Sigmoid colon (tissue), 7 donors: ENCODE measurements around the gene TNNI2. TPM values are rescaled to one million over a fixed set of nuclear protein-coding genes. Genes with fewer than 3 reads are reported as not detected.

Experiments
- DNase-seq: peaks from one replicate; pipeline ENCODE4 v3.0.0-alpha.2; 2019
- H3K27ac ChIP-seq, 4 donors: fragments of 200-600 bp; sonication (generic); one replicate each; pipeline ENCODE4 v1.5.1; 2016 to 2019; ENCODE audit warnings: mild to moderate bottlenecking in 1 of 4
- H3K27me3 ChIP-seq, 3 donors: fragments of 200-600 bp; sonication (generic); one replicate each; pipeline ENCODE4 v1.5.1; 2019; ENCODE audit warnings: mild to moderate bottlenecking in 1 of 3
- H3K36me3 ChIP-seq, 4 donors: fragments of 200-600 bp; sonication (generic); one replicate each; pipeline ENCODE4 v1.5.1; 2016 to 2019
- H3K4me1 ChIP-seq, 4 donors: fragments of 200-600 bp; sonication (generic); one replicate each; pipeline ENCODE4 v1.5.1; 2017 to 2019
- H3K4me3 ChIP-seq, 4 donors: fragments of 200-600 bp; sonication (generic); one replicate each; pipeline ENCODE4 v1.5.1; 2017 to 2019; ENCODE audit warnings: mild to moderate bottlenecking in 2 of 4, moderate library complexity in 1 of 4
- H3K9me3 ChIP-seq, 4 donors: fragments of 200-600 bp in 3 of 4; sonication (generic) in 3 of 4; one replicate each; pipeline versions ENCODE4 v1.5.1 to v1.6.1; 2013 to 2019
- EP300 ChIP-seq, 4 donors: sonication (generic); formaldehyde crosslinking; IDR thresholded peaks; one replicate each; pipeline ENCODE4 v1.6.1; 2017; ENCODE audit warnings: antibody characterized with exemption in 4 of 4
- POLR2A ChIP-seq, 2 donors: fragments of 450-650 bp; IDR thresholded peaks; one replicate each; pipeline ENCODE4 v1.6.1; 2016; ENCODE audit warnings: antibody characterized with exemption in 2 of 2, mild to moderate bottlenecking in 2 of 2, moderate library complexity in 2 of 2
- POLR2AphosphoS5 ChIP-seq, 4 donors: sonication (generic); formaldehyde crosslinking; IDR thresholded peaks; one replicate each; pipeline ENCODE4 v1.6.1; 2017; ENCODE audit warnings: antibody characterized with exemption in 4 of 4
- WGBS, 2 donors: extraction: QIAGEN DNeasy Blood & Tissue Kit; methylation state at CpG; one replicate each; pipeline ENCODE4 v1.1.7; 2013; 5-methylcytosine and 5-hydroxymethylcytosine counted together
- intact Hi-C: fragments of 100-400 bp; cut with DNase I; formaldehyde crosslinking; loops from one replicate; pipeline ENCODE4 v1.15.1; 2023
- polyA plus RNA-seq, 3 donors: library from polyadenylated mRNA; stranded (reverse); fragments of 200-250 nt; gene quantifications; one replicate each; pipeline ENCODE4 v1.2.3, GENCODE V29; 2013
- total RNA-seq, 4 donors: library from RNA; depleted of rRNA; stranded (reverse); fragments of >200 nt; gene quantifications; one replicate each; pipeline ENCODE4 v1.1.0, GENCODE V29; 2016
- TF ChIP-seq, protein P1 (sequence below), 4 experiments: fragments of 450-650 bp in 3 of 4; fragments of 200-600 bp in 1 of 4; IDR thresholded peaks; one replicate each; pipeline ENCODE4 v1.5.1; 2016 to 2019; ENCODE audit warnings: antibody characterized with exemption in 4 of 4, mild to moderate bottlenecking in 3 of 4, moderate library complexity in 2 of 4
- donor health status: healthy with polysubstance abuse.
- donor health status: Bipolar disorder and iron deficiency.
- donor health status: healthy.

Gene TNNI2
- total and polyA plus RNA-seq, 7 donors, result 1.7 to 2.4 TPM; not detected in 5

DNA sequence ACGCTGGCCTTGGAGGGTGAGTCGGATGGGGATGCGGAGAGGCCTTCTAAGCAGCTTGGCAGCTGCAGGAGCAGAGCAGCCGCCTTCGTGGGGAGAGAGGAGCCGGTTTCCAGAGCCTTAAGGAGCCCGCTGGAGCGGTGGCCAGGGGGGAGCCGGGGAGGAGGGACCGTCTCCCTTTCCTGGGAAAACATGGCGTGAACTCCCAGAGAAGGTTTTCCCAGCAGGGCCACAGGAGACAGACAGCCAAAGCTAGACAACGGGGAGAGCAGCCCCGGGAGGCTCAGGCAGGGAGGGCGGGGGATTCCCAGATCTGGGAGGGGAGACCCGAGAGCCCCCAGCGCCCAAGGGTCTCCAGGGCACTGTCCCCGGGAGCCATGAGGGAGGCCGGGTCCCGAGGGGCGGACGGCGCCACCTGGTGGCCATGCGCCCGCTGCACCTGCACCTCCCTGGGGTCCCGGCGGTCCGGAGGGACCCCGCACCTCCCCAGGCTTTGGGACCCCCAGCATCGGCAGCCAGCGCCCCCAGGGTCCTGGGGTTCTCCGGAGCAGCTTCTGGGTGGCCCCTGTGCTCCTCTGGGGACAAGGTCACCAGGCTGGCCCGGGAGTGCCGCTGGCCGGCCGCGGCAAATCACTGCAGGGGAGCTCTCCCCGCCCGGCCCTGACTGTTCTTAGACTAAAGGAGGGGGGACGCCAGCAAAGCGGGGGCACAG lies 6.4 kb upstream of the TNNI2 start:
- H3K27me3 ChIP-seq, result peaks cover 0 to 3% (median 0%) of the 10 kb centered on the region in 3 donors
- TF ChIP-seq, protein P1, sequence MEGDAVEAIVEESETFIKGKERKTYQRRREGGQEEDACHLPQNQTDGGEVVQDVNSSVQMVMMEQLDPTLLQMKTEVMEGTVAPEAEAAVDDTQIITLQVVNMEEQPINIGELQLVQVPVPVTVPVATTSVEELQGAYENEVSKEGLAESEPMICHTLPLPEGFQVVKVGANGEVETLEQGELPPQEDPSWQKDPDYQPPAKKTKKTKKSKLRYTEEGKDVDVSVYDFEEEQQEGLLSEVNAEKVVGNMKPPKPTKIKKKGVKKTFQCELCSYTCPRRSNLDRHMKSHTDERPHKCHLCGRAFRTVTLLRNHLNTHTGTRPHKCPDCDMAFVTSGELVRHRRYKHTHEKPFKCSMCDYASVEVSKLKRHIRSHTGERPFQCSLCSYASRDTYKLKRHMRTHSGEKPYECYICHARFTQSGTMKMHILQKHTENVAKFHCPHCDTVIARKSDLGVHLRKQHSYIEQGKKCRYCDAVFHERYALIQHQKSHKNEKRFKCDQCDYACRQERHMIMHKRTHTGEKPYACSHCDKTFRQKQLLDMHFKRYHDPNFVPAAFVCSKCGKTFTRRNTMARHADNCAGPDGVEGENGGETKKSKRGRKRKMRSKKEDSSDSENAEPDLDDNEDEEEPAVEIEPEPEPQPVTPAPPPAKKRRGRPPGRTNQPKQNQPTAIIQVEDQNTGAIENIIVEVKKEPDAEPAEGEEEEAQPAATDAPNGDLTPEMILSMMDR (IDR thresholded peaks at IDR 0.05), result peak; percentile 91 to 99 (median 98)
- no peak for TF ChIP-seq POLR2AphosphoS5 (IDR thresholded peaks at IDR 0.05)
- TF ChIP-seq EP300 (IDR thresholded peaks at IDR 0.05), result no peak
- TF ChIP-seq POLR2A (IDR thresholded peaks at IDR 0.05), result no peak
- intact Hi-C loops, result loop anchor here (1.0 kb wide), 2 partner anchors 138 to 180 kb away; no protein-coding TSS in a partner anchor
- H3K9me3 ChIP-seq, result no peaks in the 10 kb centered on the region
- H3K4me3 ChIP-seq, result peak overlapping the region in 2 of 4 donors; percentile 4 to 20
- DNase-seq, result no peak
- H3K36me3 ChIP-seq, result no peaks in the 10 kb centered on the region
- no peak overlapping the region for H3K27ac ChIP-seq
- H3K4me1 ChIP-seq, result peaks cover 0 to 13% (median 11%) of the 10 kb centered on the region in 4 donors
- WGBS, 2 donors, result 13 to 18% methylated on average over 40 of the region's 40 CpGs

DNA sequence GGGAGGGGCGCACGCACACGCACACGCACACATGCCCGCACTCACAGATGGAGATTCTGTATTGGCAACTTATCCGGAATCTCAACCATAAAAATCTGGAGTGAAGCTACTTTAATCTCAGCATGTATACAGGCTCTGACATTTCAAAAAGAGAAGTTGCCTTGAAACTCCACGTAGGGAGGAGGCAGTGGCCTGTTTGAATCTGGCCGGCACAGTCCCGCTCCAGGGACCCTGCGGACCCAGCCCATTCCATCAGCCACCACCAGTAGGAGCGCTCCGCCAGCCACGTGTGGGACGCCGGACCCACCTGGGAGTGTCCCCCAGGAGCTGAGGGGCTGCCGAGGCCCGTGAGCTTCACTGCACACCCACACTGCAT lies 5.9 kb upstream of the TNNI2 start:
- Histone ChIP-seq H3K4me3 (peak overlapping the region in 2 of 4 donors; percentile 4 to 20), H3K27me3 (peaks cover 0 to 3% (median 0%) of the 10 kb centered on the region in 3 donors), H3K4me1 (peaks cover 0 to 14% (median 12%) of the 10 kb centered on the region in 4 donors), H3K9me3 (no peaks in the 10 kb centered on the region), H3K27ac (no peak overlapping the region), H3K36me3 (no peaks in the 10 kb centered on the region)
- 53 to 60% methylated on average over 17 of the region's 17 CpGs for WGBS, 2 donors
- no peak for DNase-seq
- TF ChIP-seq EP300 (IDR thresholded peaks at IDR 0.05) (no peak), POLR2AphosphoS5 (IDR thresholded peaks at IDR 0.05) (no peak), POLR2A (IDR thresholded peaks at IDR 0.05) (no peak)
- TF ChIP-seq, protein P1 (IDR thresholded peaks at IDR 0.05), result no peak
- intact Hi-C loops, result loop anchor here (1.0 kb wide), 2 partner anchors 139 to 181 kb away; no protein-coding TSS in a partner anchor

DNA sequence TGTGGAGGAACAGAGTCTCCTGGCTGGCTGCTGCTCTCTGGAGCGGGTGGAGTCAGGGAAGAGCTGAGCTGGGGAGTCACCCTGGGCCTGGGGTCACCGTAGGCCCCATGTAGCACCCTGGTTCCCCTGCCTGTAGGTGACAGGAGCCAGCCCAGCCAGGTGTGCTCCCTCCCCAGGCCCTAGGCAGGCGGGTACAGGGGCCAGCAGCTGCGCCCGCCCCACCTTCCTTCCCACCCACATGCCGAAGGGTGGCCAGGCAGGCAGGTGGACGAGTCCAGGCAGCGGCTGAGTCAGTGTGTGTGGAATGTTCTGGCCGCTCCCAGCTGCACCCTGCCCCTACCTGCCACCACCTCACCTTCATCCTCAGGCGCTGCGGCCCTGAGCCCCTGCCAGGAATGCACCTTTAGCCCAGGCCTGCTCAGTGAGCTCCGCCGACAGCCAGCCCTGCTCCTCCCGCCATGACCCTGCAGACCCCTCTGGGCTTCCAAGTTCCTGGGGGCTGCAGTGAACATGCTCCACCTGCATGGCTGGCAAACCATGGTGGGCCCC lies 4.6 kb upstream of the TNNI2 start:
- WGBS, 2 donors, result 11 to 67% methylated on average over 14 of the region's 14 CpGs
- Histone ChIP-seq H3K27ac (no peak overlapping the region), H3K4me3 (no peak overlapping the region), H3K27me3 (peaks cover 0 to 3% (median 0%) of the 10 kb centered on the region in 3 donors), H3K36me3 (no peaks in the 10 kb centered on the region), H3K4me1 (peaks cover 0 to 17% (median 15%) of the 10 kb centered on the region in 4 donors), H3K9me3 (no peaks in the 10 kb centered on the region)
- DNase-seq, result no peak
- TF ChIP-seq POLR2AphosphoS5 (IDR thresholded peaks at IDR 0.05) (no peak), EP300 (IDR thresholded peaks at IDR 0.05) (no peak)
- intact Hi-C loops, result no loop called here

DNA sequence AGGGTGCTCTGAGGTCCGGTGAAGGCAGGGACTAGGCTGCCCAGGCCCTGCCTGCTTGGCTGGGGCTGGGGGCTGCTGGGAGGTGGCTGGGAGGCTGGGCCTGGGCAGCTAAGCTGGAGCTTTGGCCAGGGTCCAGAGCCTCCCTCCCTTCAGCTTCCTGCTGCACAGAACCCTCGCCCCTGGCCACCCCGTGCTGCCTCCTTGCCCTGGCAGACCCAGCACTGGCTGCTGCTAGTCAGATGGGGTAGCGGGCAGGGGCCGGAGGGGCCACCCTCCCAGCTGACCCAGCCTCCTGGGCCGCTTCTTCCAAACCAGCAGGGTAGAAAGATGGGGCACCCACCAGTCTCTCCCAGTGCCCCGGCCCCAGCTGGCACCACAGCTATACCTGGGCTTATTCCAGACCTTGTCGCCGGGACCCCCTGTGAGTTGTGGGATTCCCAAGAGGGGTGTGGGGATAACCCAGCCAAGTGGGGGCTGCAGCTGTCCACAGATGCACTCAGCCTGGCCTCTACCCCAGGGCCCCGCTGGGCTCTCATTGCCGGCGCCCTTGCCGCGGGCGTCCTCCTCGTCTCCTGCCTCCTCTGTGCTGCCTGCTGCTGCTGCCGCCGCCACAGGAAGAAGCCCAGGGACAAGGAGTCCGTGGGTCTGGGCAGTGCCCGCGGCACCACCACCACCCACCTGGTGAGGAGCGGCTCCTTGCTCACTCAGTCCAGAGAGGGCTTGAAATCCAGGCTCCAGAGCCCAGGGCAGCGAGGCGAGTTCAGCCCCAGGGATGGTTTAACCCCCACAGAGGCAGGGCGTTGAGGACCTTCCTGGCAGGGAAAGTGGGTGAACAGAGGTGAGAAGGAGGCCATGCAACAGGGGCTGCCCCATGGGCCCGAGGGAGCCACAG lies 3.8 kb upstream of the TNNI2 start, which contains the start of gene SYT8:
Gene SYT8, plus strand, starts transcription at position 212 of the 892 bp plus-strand sequence. Its CDS starts 116 bp downstream, at position 328.
- no peak for TF ChIP-seq EP300 (IDR thresholded peaks at IDR 0.05)
- no peak for TF ChIP-seq POLR2A (IDR thresholded peaks at IDR 0.05)
- no peak for TF ChIP-seq POLR2AphosphoS5 (IDR thresholded peaks at IDR 0.05)
- TF ChIP-seq, protein P1 (IDR thresholded peaks at IDR 0.05), result no peak
- DNase-seq, result no peak
- Histone ChIP-seq H3K27me3 (no peaks in the 10 kb centered on the region), H3K4me1 (peaks cover 0 to 17% (median 15%) of the 10 kb centered on the region in 4 donors), H3K27ac (no peak within 1 kb of the TSS), H3K36me3 (no peaks in the 10 kb centered on the region), H3K9me3 (no peaks in the 10 kb centered on the region), H3K4me3 (no peak within 1 kb of the TSS)
- intact Hi-C loops, result loop anchor here (5.0 kb wide), 3 partner anchors 47 to 317 kb away; partner anchors contain the start of gene TNNT3
- WGBS, 2 donors, result 78 to 84% methylated on average over 26 of the region's 26 CpGs
